ENCODE data around the gene NEFH. TPM values are rescaled to one million over a fixed set of nuclear protein-coding genes. Genes with fewer than 3 reads are reported as not detected.

The NEFH gene, protein sequence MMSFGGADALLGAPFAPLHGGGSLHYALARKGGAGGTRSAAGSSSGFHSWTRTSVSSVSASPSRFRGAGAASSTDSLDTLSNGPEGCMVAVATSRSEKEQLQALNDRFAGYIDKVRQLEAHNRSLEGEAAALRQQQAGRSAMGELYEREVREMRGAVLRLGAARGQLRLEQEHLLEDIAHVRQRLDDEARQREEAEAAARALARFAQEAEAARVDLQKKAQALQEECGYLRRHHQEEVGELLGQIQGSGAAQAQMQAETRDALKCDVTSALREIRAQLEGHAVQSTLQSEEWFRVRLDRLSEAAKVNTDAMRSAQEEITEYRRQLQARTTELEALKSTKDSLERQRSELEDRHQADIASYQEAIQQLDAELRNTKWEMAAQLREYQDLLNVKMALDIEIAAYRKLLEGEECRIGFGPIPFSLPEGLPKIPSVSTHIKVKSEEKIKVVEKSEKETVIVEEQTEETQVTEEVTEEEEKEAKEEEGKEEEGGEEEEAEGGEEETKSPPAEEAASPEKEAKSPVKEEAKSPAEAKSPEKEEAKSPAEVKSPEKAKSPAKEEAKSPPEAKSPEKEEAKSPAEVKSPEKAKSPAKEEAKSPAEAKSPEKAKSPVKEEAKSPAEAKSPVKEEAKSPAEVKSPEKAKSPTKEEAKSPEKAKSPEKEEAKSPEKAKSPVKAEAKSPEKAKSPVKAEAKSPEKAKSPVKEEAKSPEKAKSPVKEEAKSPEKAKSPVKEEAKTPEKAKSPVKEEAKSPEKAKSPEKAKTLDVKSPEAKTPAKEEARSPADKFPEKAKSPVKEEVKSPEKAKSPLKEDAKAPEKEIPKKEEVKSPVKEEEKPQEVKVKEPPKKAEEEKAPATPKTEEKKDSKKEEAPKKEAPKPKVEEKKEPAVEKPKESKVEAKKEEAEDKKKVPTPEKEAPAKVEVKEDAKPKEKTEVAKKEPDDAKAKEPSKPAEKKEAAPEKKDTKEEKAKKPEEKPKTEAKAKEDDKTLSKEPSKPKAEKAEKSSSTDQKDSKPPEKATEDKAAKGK
- 27.1 TPM for total RNA-seq (ENCODE audit: unreplicated experiment)
- long read RNA-seq, partial matches to known transcripts = 1 of 5 reads
- long read RNA-seq, other reads (novel, unspliced or antisense) = 0 of 5 reads

DNA sequence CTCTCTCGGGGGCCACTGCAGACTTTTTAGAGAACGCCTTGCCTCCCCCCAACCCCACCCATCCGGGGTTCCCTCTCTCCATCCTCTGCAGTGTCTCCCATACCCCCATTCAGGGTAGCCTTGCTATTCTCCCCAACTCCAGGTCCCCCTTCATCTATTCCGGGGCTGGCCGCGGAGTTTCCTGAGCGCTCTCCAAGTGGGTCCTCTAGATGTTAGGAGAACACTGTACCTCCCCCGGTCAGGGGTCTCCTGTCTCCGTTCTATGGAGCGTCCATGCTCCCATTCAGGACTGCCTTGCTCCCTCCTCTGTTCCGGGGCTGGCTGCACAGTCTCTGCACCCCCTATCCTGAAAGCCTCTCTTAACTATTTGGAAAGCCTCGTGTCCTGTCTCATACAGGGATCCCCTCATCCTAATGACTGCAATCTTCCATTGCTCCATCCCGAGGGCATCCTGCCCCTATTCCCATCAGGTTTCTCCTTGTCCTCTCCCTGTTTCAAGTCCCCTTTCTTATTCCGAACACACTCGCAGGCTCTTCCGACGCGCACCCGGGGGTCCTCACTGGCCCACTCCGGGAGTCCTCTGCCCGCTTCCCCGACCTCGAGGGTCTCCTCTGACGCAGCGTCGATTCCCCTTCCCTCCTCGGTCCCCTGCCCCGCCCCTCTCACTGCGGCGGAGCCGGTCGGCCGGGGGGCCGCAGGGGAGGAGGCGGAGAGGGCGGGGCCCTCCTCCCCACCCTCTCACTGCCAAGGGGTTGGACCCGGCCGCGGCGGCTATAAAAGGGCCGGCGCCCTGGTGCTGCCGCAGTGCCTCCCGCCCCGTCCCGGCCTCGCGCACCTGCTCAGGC, at the start of gene NEFH:
Gene NEFH, plus strand, starts transcription at position 802 of the 845 bp plus-strand sequence. CDS start 45 bp downstream, outside the sequence.
- Mint-ChIP-seq H3K27ac (ENCODE audit: unreplicated experiment) (peak within 1 kb of the TSS; percentile 67), H3K27me3 (ENCODE audit: unreplicated experiment) (peaks cover 16% of the 10 kb centered on the region), H3K9me3 (ENCODE audit: unreplicated experiment) (peaks cover 15% of the 10 kb centered on the region), H3K36me3 (ENCODE audit: unreplicated experiment) (no peaks in the 10 kb centered on the region), H3K4me3 (ENCODE audit: unreplicated experiment) (peak within 1 kb of the TSS; percentile 90), H3K4me1 (ENCODE audit: low read depth, unreplicated experiment) (peaks cover 42% of the 10 kb centered on the region)
- TF ChIP-seq, protein P1, sequence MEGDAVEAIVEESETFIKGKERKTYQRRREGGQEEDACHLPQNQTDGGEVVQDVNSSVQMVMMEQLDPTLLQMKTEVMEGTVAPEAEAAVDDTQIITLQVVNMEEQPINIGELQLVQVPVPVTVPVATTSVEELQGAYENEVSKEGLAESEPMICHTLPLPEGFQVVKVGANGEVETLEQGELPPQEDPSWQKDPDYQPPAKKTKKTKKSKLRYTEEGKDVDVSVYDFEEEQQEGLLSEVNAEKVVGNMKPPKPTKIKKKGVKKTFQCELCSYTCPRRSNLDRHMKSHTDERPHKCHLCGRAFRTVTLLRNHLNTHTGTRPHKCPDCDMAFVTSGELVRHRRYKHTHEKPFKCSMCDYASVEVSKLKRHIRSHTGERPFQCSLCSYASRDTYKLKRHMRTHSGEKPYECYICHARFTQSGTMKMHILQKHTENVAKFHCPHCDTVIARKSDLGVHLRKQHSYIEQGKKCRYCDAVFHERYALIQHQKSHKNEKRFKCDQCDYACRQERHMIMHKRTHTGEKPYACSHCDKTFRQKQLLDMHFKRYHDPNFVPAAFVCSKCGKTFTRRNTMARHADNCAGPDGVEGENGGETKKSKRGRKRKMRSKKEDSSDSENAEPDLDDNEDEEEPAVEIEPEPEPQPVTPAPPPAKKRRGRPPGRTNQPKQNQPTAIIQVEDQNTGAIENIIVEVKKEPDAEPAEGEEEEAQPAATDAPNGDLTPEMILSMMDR (IDR thresholded peaks at IDR 0.05; ENCODE audit: partially characterized antibody, unreplicated experiment) = no peak
- peak; percentile 67 for DNase-seq

DNA sequence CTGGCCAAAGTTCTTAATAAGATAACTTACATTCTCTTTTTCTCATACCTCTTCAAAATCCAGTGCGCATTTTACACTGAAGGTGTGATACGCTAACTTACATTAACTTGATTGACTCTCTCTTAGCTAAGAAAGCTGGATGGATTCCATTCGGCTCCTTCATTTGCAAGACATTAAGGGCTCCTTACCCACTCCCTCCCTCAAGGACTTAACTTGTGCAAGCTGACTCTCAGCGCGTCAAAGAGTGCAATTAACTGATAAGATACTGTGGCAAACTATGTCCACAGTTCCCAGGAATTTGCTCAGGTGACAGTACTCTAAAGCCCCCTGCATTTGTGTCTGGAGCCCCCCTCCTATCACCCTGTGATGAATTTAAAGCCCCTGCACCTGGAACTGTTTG, 48.0 kb upstream of the NEFH start:
- Mint-ChIP-seq H3K4me1 (ENCODE audit: low read depth, unreplicated experiment) (no peaks in the 10 kb centered on the region), H3K27me3 (ENCODE audit: unreplicated experiment) (peaks cover 4% of the 10 kb centered on the region), H3K9me3 (ENCODE audit: unreplicated experiment) (no peaks in the 10 kb centered on the region), H3K27ac (ENCODE audit: unreplicated experiment) (no peak overlapping the region), H3K4me3 (ENCODE audit: unreplicated experiment) (no peak overlapping the region), H3K36me3 (ENCODE audit: unreplicated experiment) (no peaks in the 10 kb centered on the region)
- TF ChIP-seq, protein P1 (IDR thresholded peaks at IDR 0.05; ENCODE audit: partially characterized antibody, unreplicated experiment) = no peak
- DNase-seq = no peak

DNA sequence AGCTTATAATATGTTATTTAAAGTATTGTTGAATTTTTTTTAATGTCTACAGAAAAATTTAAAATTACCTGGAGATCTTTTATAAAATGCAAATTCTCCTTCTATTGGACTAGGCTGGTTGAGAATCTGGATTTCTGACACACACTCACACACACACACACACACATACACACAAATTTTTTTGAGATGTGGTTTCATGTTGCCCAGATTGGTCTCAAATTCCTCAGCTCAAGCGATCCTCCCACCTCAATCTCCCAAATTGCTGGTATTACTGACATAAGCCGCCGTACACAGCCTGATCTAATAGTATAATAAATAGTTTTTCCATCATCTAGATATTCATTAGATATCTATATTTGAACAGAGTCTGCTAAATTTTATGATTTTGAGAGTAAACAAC, 46.2 kb upstream of the NEFH start:
- Mint-ChIP-seq H3K4me3 (ENCODE audit: unreplicated experiment) (no peak overlapping the region), H3K27ac (ENCODE audit: unreplicated experiment) (no peak overlapping the region), H3K4me1 (ENCODE audit: low read depth, unreplicated experiment) (peaks cover 1% of the 10 kb centered on the region), H3K27me3 (ENCODE audit: unreplicated experiment) (peaks cover 4% of the 10 kb centered on the region), H3K9me3 (ENCODE audit: unreplicated experiment) (no peaks in the 10 kb centered on the region), H3K36me3 (ENCODE audit: unreplicated experiment) (no peaks in the 10 kb centered on the region)
- no peak for DNase-seq
- TF ChIP-seq, protein P1 (IDR thresholded peaks at IDR 0.05; ENCODE audit: partially characterized antibody, unreplicated experiment) = no peak

DNA sequence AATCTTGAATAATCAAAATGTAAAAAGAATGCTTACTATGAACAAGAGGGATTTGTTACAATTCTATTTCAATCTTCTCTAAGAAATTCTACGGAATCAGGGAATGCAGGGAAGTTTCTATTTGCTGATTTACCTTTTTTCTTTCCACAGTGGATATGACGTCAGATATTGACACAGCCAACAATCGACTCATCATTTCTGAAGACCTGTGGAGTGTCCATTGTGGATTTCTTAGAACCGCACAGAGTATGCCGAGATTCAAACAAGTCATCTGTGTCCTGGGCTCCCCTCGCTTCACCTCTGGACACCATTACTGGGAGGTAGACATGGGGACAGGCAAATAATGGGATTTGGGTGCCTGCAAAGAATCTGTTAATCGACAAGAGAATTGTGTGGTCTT, 45.7 kb upstream of the NEFH start:
- Mint-ChIP-seq H3K4me1 (ENCODE audit: low read depth, unreplicated experiment) (peaks cover 3% of the 10 kb centered on the region), H3K9me3 (ENCODE audit: unreplicated experiment) (no peaks in the 10 kb centered on the region), H3K27ac (ENCODE audit: unreplicated experiment) (no peak overlapping the region), H3K27me3 (ENCODE audit: unreplicated experiment) (peaks cover 2% of the 10 kb centered on the region), H3K36me3 (ENCODE audit: unreplicated experiment) (no peaks in the 10 kb centered on the region), H3K4me3 (ENCODE audit: unreplicated experiment) (no peak overlapping the region)
- TF ChIP-seq, protein P1 (IDR thresholded peaks at IDR 0.05; ENCODE audit: partially characterized antibody, unreplicated experiment) = no peak
- no peak for DNase-seq
